ENCODE results near the gene SLFN13. TPM values are rescaled to one million over a fixed set of nuclear protein-coding genes. Genes with fewer than 3 reads are reported as not detected.

Gene SLFN13
- total and polyA plus RNA-seq, 8 donors = 23.0 to 38.2 (median 28.2) TPM

DNA sequence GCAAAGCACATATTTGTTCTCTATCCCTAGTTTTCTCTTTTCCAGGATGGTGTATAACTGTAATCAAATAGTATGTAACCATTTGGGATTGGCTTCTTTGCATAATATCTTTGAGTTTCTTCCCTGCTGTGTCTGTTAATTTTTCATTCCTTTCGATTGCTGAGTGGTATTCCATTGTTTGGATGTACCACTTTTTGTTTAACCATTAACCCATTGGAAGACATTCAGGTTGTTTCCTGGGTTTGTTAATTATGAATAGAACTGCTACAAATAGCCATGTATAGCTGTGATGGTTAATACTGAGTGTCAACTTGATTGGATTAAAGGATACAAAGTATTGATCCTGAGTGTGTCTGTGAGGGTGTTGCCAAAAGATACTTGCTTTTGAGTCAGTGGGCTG is 4.6 kb upstream of the SLFN13 start:
- Histone ChIP-seq H3K4me1 (peaks cover 0 to 6% of the 10 kb centered on the region in 2 donors), H3K9me3 (no peaks in the 10 kb centered on the region), H3K4me3 (no peak overlapping the region), H3K36me3 (no peaks in the 10 kb centered on the region), H3K27me3 (peaks cover 7 to 28% of the 10 kb centered on the region in 2 donors), H3K27ac (no peak overlapping the region)
- TF ChIP-seq, protein P1, sequence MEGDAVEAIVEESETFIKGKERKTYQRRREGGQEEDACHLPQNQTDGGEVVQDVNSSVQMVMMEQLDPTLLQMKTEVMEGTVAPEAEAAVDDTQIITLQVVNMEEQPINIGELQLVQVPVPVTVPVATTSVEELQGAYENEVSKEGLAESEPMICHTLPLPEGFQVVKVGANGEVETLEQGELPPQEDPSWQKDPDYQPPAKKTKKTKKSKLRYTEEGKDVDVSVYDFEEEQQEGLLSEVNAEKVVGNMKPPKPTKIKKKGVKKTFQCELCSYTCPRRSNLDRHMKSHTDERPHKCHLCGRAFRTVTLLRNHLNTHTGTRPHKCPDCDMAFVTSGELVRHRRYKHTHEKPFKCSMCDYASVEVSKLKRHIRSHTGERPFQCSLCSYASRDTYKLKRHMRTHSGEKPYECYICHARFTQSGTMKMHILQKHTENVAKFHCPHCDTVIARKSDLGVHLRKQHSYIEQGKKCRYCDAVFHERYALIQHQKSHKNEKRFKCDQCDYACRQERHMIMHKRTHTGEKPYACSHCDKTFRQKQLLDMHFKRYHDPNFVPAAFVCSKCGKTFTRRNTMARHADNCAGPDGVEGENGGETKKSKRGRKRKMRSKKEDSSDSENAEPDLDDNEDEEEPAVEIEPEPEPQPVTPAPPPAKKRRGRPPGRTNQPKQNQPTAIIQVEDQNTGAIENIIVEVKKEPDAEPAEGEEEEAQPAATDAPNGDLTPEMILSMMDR (IDR thresholded peaks at IDR 0.05) = no peak
- ATAC-seq (no peak), DNase-seq (no peak)
- intact Hi-C loops (cut with DNase I) = no loop called here

DNA sequence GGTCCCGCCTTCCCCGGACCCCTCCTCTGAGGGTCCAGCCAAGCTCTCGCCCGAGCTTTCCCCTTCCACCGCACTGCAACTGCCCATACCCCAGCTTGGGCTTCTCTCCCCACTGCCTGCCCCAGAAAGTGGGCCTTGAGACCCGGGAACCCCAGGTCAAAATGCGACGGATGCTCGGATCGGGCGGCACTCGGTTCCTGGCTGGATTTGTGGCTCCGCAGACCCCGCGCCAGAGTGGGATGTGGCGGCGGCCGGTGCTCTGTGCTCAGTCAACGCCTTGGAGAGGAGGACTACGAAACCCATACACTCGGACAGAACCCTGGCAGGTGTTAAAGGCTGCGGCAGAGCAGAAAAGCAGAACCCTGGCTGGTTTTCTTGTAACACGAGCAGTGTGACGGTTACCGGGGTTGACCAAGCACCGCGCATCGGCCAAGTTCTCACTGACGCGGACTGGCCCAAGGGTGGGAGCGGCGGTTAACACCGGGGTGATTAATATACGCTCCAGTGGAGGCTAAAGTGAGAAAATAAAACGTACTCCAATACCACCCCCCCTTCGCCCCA is 885 bp upstream of the SLFN13 start:
- H3K27ac ChIP-seq = no peak overlapping the region
- DNase-seq = peak in 3 of 4 donors; percentile 40 to 85 (median 49)
- intact Hi-C loops (cut with DNase I) = no loop called here
- H3K9me3 ChIP-seq = no peaks in the 10 kb centered on the region
- H3K27me3 ChIP-seq = peaks cover 7 to 28% of the 10 kb centered on the region in 2 donors
- peak; percentile 33 for ATAC-seq
- H3K36me3 ChIP-seq = no peaks in the 10 kb centered on the region
- H3K4me3 ChIP-seq = peak overlapping the region; percentile 50 to 56
- peaks cover 0 to 13% of the 10 kb centered on the region in 2 donors for H3K4me1 ChIP-seq
- TF ChIP-seq, protein P1 (IDR thresholded peaks at IDR 0.05) = no peak

DNA sequence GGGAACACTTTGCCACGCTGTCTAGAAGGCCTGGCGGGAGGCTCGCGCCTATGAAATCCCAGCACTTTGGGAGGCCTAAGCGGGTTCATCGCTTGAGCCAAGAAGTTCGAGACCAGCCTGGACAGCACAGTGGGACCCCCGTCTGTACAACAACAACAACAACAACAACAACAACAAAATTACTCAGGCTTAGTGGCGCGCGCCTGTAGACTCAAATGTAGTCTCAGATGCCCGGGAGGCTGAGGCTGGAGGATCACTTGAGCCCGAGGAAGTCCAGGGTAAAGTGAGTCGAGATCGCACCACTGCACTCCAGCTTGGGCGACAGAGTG is 297 bp upstream of the SLFN13 start:
- Histone ChIP-seq H3K27me3 (peaks cover 7 to 28% of the 10 kb centered on the region in 2 donors), H3K4me3 (peak overlapping the region; percentile 50 to 56), H3K9me3 (no peaks in the 10 kb centered on the region), H3K27ac (peak overlapping the region in 1 of 2 donors; percentile 70), H3K4me1 (peaks cover 0 to 13% of the 10 kb centered on the region in 2 donors), H3K36me3 (no peaks in the 10 kb centered on the region)
- intact Hi-C loops (cut with DNase I) = no loop called here
- TF ChIP-seq, protein P1 (IDR thresholded peaks at IDR 0.05) = no peak
- DNase-seq = no peak
- peak; percentile 3 for ATAC-seq

DNA sequence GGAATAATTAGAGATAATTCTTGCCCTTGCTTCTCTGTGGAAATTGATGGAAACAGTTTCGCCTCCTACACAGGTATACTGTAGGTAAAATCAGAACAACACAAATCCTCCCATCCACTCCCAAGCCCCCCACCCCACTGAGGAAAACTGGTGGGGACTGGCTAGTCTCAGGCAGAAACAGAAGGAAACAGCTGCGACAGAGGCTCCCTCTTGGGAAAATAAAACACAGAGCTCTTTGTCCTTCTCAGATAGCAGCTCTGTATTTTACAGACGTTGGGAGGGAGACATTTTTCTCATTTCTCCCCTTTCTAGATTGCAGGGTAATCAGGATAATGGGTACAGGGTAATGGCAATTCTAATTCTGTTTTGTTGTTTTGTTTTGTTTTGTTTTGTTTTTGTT is 1.1 kb downstream of the SLFN13 start:
- Histone ChIP-seq H3K27me3 (peaks cover 7 to 28% of the 10 kb centered on the region in 2 donors), H3K4me1 (peaks cover 0 to 13% of the 10 kb centered on the region in 2 donors), H3K4me3 (peak overlapping the region; percentile 50 to 56), H3K27ac (peak overlapping the region in 1 of 2 donors; percentile 70), H3K36me3 (no peaks in the 10 kb centered on the region), H3K9me3 (no peaks in the 10 kb centered on the region)
- intact Hi-C loops (cut with DNase I) = no loop called here
- TF ChIP-seq, protein P1 (IDR thresholded peaks at IDR 0.05) = no peak
- no peak for DNase-seq
- no peak for ATAC-seq

DNA sequence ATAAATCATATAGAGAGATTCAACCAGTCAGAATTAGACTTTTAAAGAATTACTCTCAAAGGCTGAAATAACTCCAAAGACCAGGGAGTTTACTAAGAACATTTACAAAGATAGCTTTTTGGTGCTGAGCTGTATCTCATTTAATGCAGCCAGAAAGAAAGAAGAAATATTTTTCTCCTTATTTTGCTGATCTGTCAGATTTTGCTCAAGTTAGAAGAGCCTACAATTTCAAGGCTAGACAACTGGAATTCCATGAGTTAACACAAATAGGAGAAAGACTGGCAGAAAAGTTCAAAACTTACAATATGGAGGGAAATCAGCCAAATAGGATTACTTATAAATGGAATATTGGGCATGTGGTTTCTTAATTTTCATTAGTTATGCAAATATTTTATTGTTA is 10.1 kb downstream of the SLFN13 start:
- Histone ChIP-seq H3K36me3 (no peaks in the 10 kb centered on the region), H3K27me3 (no peaks in the 10 kb centered on the region), H3K27ac (no peak overlapping the region), H3K4me1 (peaks cover 2 to 6% of the 10 kb centered on the region in 2 donors), H3K4me3 (no peak overlapping the region), H3K9me3 (no peaks in the 10 kb centered on the region)
- TF ChIP-seq, protein P1 (IDR thresholded peaks at IDR 0.05) = no peak
- no peak for ATAC-seq
- no peak for DNase-seq
- intact Hi-C loops (cut with DNase I) = no loop called here

Data from left lung (tissue), 10 donors.